Measurements from ENCODE around the gene PLAC9.

Gene PLAC9

GRCh38 chr10:80158598-80159127 lies 26.1 kb downstream of the PLAC9 start:
- DNase-seq: peak; percentile 95
- in situ Hi-C loops (cut with HindIII; ENCODE audit: low pct_ligation_motif_present, low sequenced_read_pairs): no loop called here
- peaks cover 86% of the 10 kb centered on the region for H3K36me3 ChIP-seq (replicated peaks)
- no peak for TF ChIP-seq CTCF (IDR thresholded peaks at IDR 0.05; ENCODE audit: low read depth, low read length, missing control alignments)
- no peaks in the 10 kb centered on the region for H3K27me3 ChIP-seq (replicated peaks)
- no peak overlapping the region for H3K4me3 ChIP-seq (ENCODE audit: low read depth, low read length)
- peak overlapping the region; percentile 66 for H3K27ac ChIP-seq

GRCh38 chr10:80159166-80159873 lies 26.8 kb downstream of the PLAC9 start:
- DNase-seq: no peak
- no peak for TF ChIP-seq CTCF (IDR thresholded peaks at IDR 0.05; ENCODE audit: low read depth, low read length, missing control alignments)
- peaks cover 88% of the 10 kb centered on the region for H3K36me3 ChIP-seq (replicated peaks)
- in situ Hi-C loops (cut with HindIII; ENCODE audit: low pct_ligation_motif_present, low sequenced_read_pairs): no loop called here
- no peaks in the 10 kb centered on the region for H3K27me3 ChIP-seq (replicated peaks)
- no peak overlapping the region for H3K4me3 ChIP-seq (ENCODE audit: low read depth, low read length)
- H3K27ac ChIP-seq: peak overlapping the region; percentile 55

- TF ChIP-seq CTCF (IDR thresholded peaks at IDR 0.05; ENCODE audit: low read depth, low read length, missing control alignments): no peak
- Histone ChIP-seq H3K27ac (no peak overlapping the region), H3K27me3 (replicated peaks) (no peaks in the 10 kb centered on the region), H3K36me3 (replicated peaks) (peaks cover 94% of the 10 kb centered on the region), H3K4me3 (ENCODE audit: low read depth, low read length) (no peak overlapping the region)
- no peak for DNase-seq
- in situ Hi-C loops (cut with HindIII; ENCODE audit: low pct_ligation_motif_present, low sequenced_read_pairs): no loop called here
These were observed 28.1 kb downstream of the PLAC9 start for GRCh38 chr10:80160361-80161320.

GRCh38 chr10:80161321-80162083 lies 29.0 kb downstream of the PLAC9 start:
- in situ Hi-C loops (cut with HindIII; ENCODE audit: low pct_ligation_motif_present, low sequenced_read_pairs): no loop called here
- no peak overlapping the region for H3K27ac ChIP-seq
- H3K27me3 ChIP-seq (replicated peaks): no peaks in the 10 kb centered on the region
- no peak overlapping the region for H3K4me3 ChIP-seq (ENCODE audit: low read depth, low read length)
- TF ChIP-seq CTCF (IDR thresholded peaks at IDR 0.05; ENCODE audit: low read depth, low read length, missing control alignments): peak; percentile 55
- DNase-seq: no peak
- peaks cover 87% of the 10 kb centered on the region for H3K36me3 ChIP-seq (replicated peaks)

- no peak for DNase-seq
- in situ Hi-C loops (cut with HindIII; ENCODE audit: low pct_ligation_motif_present, low sequenced_read_pairs): no loop called here
These were observed 31.3 kb downstream of the PLAC9 start for GRCh38 chr10:80163741-80164341.

More at GRCh38 chr10:80163741-80164341, 31.3 kb downstream of the PLAC9 start:
- H3K36me3 ChIP-seq (replicated peaks): peaks cover 89% of the 10 kb centered on the region
- no peak overlapping the region for H3K4me3 ChIP-seq (ENCODE audit: low read depth, low read length)
- H3K27me3 ChIP-seq (replicated peaks): no peaks in the 10 kb centered on the region
- no peak for TF ChIP-seq CTCF (IDR thresholded peaks at IDR 0.05; ENCODE audit: low read depth, low read length, missing control alignments)
- no peak overlapping the region for H3K27ac ChIP-seq

All from brain microvascular endothelial cell (primary cell).